Astrocyte (in vitro differentiated cells and primary cell): Measurements from ENCODE around the gene KCNN3.

Experiments used
- CTCF ChIP-seq: IDR thresholded peaks from 2 replicates; pipeline ENCODE4 v1.5.1; 2011; ENCODE audit warnings: low read depth, mild to moderate bottlenecking, inconsistent platforms, low read length, moderate library complexity; ENCODE audit not compliant: insufficient read depth
- EZH2 ChIP-seq: IDR thresholded peaks from 2 replicates; pipeline ENCODE4 v1.6.1; 2012; ENCODE audit warnings: mild to moderate bottlenecking, low read length, inconsistent platforms; ENCODE audit not compliant: insufficient read depth

- TF ChIP-seq CTCF = no peak
- no peak for TF ChIP-seq EZH2
Measured at GRCh38 chr1:154769193-154769895, 100.7 kb downstream of the KCNN3 start.
